ENCODE measurements around the gene OXCT1. TPM values are rescaled to one million over a fixed set of nuclear protein-coding genes. Genes with fewer than 3 reads are reported as not detected.

OXCT1 gene
- total RNA-seq, 1 donor from 2014 or later: 16.2 TPM

GRCh38 chr5:41835645-41836044, 34.6 kb downstream of the OXCT1 start:
- Histone ChIP-seq H3K27me3 (no peaks in the 10 kb centered on the region), H3K36me3 (peaks cover 10% of the 10 kb centered on the region), H3K4me3 (no peak overlapping the region), H3K4me1 (no peaks in the 10 kb centered on the region), H3K9me3 (no peaks in the 10 kb centered on the region), H3K27ac (no peak overlapping the region)
- no peak for TF ChIP-seq CTCF (IDR thresholded peaks at IDR 0.05)
- DNase-seq (no peak), ATAC-seq (no peak)
- intact Hi-C loops (cut with DNase I): no loop called here

- intact Hi-C loops (cut with DNase I): no loop called here
- DNase-seq (no peak), ATAC-seq (no peak)
- H3K4me1 ChIP-seq: no peaks in the 10 kb centered on the region
- no peaks in the 10 kb centered on the region for H3K9me3 ChIP-seq
- TF ChIP-seq CTCF (IDR thresholded peaks at IDR 0.05): no peak
- peaks cover 16% of the 10 kb centered on the region for H3K36me3 ChIP-seq
- H3K27me3 ChIP-seq: no peaks in the 10 kb centered on the region
- H3K4me3 ChIP-seq: no peak overlapping the region
- H3K27ac ChIP-seq: no peak overlapping the region
These were observed 35.7 kb downstream of the OXCT1 start for GRCh38 chr5:41834506-41834905.

- Histone ChIP-seq H3K9me3 (no peaks in the 10 kb centered on the region), H3K4me3 (no peak overlapping the region), H3K36me3 (peaks cover 10% of the 10 kb centered on the region), H3K4me1 (no peaks in the 10 kb centered on the region), H3K27ac (no peak overlapping the region), H3K27me3 (no peaks in the 10 kb centered on the region)
- DNase-seq (no peak), ATAC-seq (no peak)
- intact Hi-C loops (cut with DNase I): no loop called here
- TF ChIP-seq CTCF (IDR thresholded peaks at IDR 0.05): no peak
These were observed 37.8 kb downstream of the OXCT1 start for GRCh38 chr5:41832430-41832829.

- H3K4me3 ChIP-seq: no peak overlapping the region
- no peaks in the 10 kb centered on the region for H3K27me3 ChIP-seq
- H3K36me3 ChIP-seq: peaks cover 10% of the 10 kb centered on the region
- no peak for DNase-seq
- no peaks in the 10 kb centered on the region for H3K9me3 ChIP-seq
- ATAC-seq: no peak
- H3K27ac ChIP-seq: no peak overlapping the region
- no peak for TF ChIP-seq CTCF (IDR thresholded peaks at IDR 0.05)
- intact Hi-C loops (cut with DNase I): no loop called here
- no peaks in the 10 kb centered on the region for H3K4me1 ChIP-seq
These were observed 39.1 kb downstream of the OXCT1 start for GRCh38 chr5:41831155-41831554.

- Histone ChIP-seq H3K4me1 (no peaks in the 10 kb centered on the region), H3K27ac (no peak overlapping the region), H3K4me3 (no peak overlapping the region), H3K27me3 (no peaks in the 10 kb centered on the region), H3K36me3 (peaks cover 10% of the 10 kb centered on the region), H3K9me3 (no peaks in the 10 kb centered on the region)
- intact Hi-C loops (cut with DNase I): no loop called here
- no peak for DNase-seq
- TF ChIP-seq CTCF (IDR thresholded peaks at IDR 0.05): no peak
- no peak for ATAC-seq
These were observed 42.4 kb downstream of the OXCT1 start for GRCh38 chr5:41827792-41828191.

GRCh38 chr5:41822036-41822435, 48.2 kb downstream of the OXCT1 start:
- Histone ChIP-seq H3K4me3 (no peak overlapping the region), H3K9me3 (no peaks in the 10 kb centered on the region), H3K27me3 (no peaks in the 10 kb centered on the region), H3K4me1 (no peaks in the 10 kb centered on the region), H3K36me3 (no peaks in the 10 kb centered on the region), H3K27ac (no peak overlapping the region)
- no peak for TF ChIP-seq CTCF (IDR thresholded peaks at IDR 0.05)
- ATAC-seq: no peak
- intact Hi-C loops (cut with DNase I): no loop called here
- DNase-seq: no peak

Data from upper lobe of right lung (tissue), 1 donor.